ENCODE data around the gene PODXL. TPM values are rescaled to one million over a fixed set of nuclear protein-coding genes. Genes with fewer than 3 reads are reported as not detected.

The PODXL gene
- total RNA-seq, 1 donor from 2014 or later: 61.2 TPM

- no peak for DNase-seq
These were observed 11.8 kb downstream of the PODXL start for GRCh38 chr7:131544449-131545301.

GRCh38 chr7:131544021-131544420 lies 12.4 kb downstream of the PODXL start:
- intact Hi-C loops (cut with micrococcal nuclease): no loop called here

More at GRCh38 chr7:131544449-131545301, 11.8 kb downstream of the PODXL start:
- intact Hi-C loops (cut with micrococcal nuclease): no loop called here
- ATAC-seq: peak; percentile 25

GRCh38 chr7:131543298-131543697 lies 13.1 kb downstream of the PODXL start:
- intact Hi-C loops (cut with micrococcal nuclease): no loop called here
- ATAC-seq (no peak), DNase-seq (no peak)

More at GRCh38 chr7:131544021-131544420, 12.4 kb downstream of the PODXL start:
- DNase-seq: no peak
- no peak for ATAC-seq

- ATAC-seq (peak; percentile 7), DNase-seq (peak; percentile 48)
- intact Hi-C loops (cut with micrococcal nuclease): no loop called here
These were observed 15.8 kb downstream of the PODXL start for GRCh38 chr7:131540491-131541162.

GRCh38 chr7:131538813-131539179 lies 17.6 kb downstream of the PODXL start:
- DNase-seq: peak; percentile 79
- intact Hi-C loops (cut with micrococcal nuclease): no loop called here
- peak; percentile 81 for ATAC-seq

GRCh38 chr7:131538071-131538812 lies 18.2 kb downstream of the PODXL start:
- intact Hi-C loops (cut with micrococcal nuclease): no loop called here
- ATAC-seq (peak; percentile 5), DNase-seq (no peak)

GRCh38 chr7:131537571-131537978 lies 18.9 kb downstream of the PODXL start:
- DNase-seq: no peak
- intact Hi-C loops (cut with micrococcal nuclease): no loop called here

GRCh38 chr7:131536361-131536849 lies 20.0 kb downstream of the PODXL start:
- DNase-seq: no peak
- intact Hi-C loops (cut with micrococcal nuclease): no loop called here

More at GRCh38 chr7:131537571-131537978, 18.9 kb downstream of the PODXL start:
- ATAC-seq: no peak

GRCh38 chr7:131533566-131534561 lies 22.6 kb downstream of the PODXL start:
- ATAC-seq: no peak
- peak; percentile 25 for DNase-seq
- intact Hi-C loops (cut with micrococcal nuclease): no loop called here

More at GRCh38 chr7:131536361-131536849, 20.0 kb downstream of the PODXL start:
- peak; percentile 58 for ATAC-seq

- DNase-seq (peak; percentile 34), ATAC-seq (peak; percentile 39)
- intact Hi-C loops (cut with micrococcal nuclease): no loop called here
These were observed 23.3 kb downstream of the PODXL start for GRCh38 chr7:131533151-131533559.

GRCh38 chr7:131532570-131533091 lies 23.8 kb downstream of the PODXL start:
- DNase-seq: peak; percentile 20
- intact Hi-C loops (cut with micrococcal nuclease): no loop called here
- ATAC-seq: no peak

- intact Hi-C loops (cut with micrococcal nuclease): no loop called here
- ATAC-seq: no peak
- DNase-seq: peak; percentile 9
These were observed 26.3 kb downstream of the PODXL start for GRCh38 chr7:131530137-131530536.

GRCh38 chr7:131529617-131530016 lies 26.8 kb downstream of the PODXL start:
- DNase-seq (peak; percentile 19), ATAC-seq (peak; percentile 17)
- intact Hi-C loops (cut with micrococcal nuclease): no loop called here

- DNase-seq (peak; percentile 15), ATAC-seq (peak; percentile 9)
- intact Hi-C loops (cut with micrococcal nuclease): no loop called here
These were observed 27.2 kb downstream of the PODXL start for GRCh38 chr7:131529179-131529578.

- intact Hi-C loops (cut with micrococcal nuclease): no loop called here
- no peak for ATAC-seq
- peak; percentile 10 for DNase-seq
These were observed 29.0 kb downstream of the PODXL start for GRCh38 chr7:131527456-131527855.

- intact Hi-C loops (cut with micrococcal nuclease): no loop called here
- DNase-seq (no peak), ATAC-seq (no peak)
These were observed 30.6 kb downstream of the PODXL start for GRCh38 chr7:131525820-131526219.

- ATAC-seq: no peak
- DNase-seq: no peak
- intact Hi-C loops (cut with micrococcal nuclease): no loop called here
These were observed 31.7 kb downstream of the PODXL start for GRCh38 chr7:131524703-131525102.

- ATAC-seq (no peak), DNase-seq (no peak)
- intact Hi-C loops (cut with micrococcal nuclease): no loop called here
These were observed 32.3 kb downstream of the PODXL start for GRCh38 chr7:131524115-131524514.

All from left ventricle myocardium superior (tissue), 1 donor.